ENCODE measurements around the gene HIF1A.

- TF ChIP-seq RCOR1 (conservative IDR thresholded peaks at IDR 0.05; ENCODE audit: low read depth, low read length) (no peak), EZH2 (IDR thresholded peaks at IDR 0.05; ENCODE audit: borderline replicate concordance, control insufficient read depth, low read depth, low read length) (no peak), MAX (IDR thresholded peaks at IDR 0.05; ENCODE audit: low read depth, low read length) (no peak), SUPT20H (IDR thresholded peaks at IDR 0.05; ENCODE audit: borderline replicate concordance, control insufficient read depth, low read depth, low read length) (no peak), POLR2A (IDR thresholded peaks at IDR 0.05; ENCODE audit: low read depth, low read length) (no peak), POLR2AphosphoS2 (IDR thresholded peaks at IDR 0.05; ENCODE audit: low read depth, low read length) (no peak), RAD21 (IDR thresholded peaks at IDR 0.05; ENCODE audit: insufficient read depth, low read depth, low read length) (no peak), SRF (IDR thresholded peaks at IDR 0.05; ENCODE audit: low read depth in 2 of 2, low read length in 2 of 2) (no peak), ATF2 (IDR thresholded peaks at IDR 0.05; ENCODE audit: low read length) (no peak), USF1 (IDR thresholded peaks at IDR 0.05; ENCODE audit: borderline replicate concordance, extremely low read length, insufficient read depth, low read depth, low read length) (no peak), NBN (IDR thresholded peaks at IDR 0.05) (no peak)
- TF ChIP-seq, protein P1, sequence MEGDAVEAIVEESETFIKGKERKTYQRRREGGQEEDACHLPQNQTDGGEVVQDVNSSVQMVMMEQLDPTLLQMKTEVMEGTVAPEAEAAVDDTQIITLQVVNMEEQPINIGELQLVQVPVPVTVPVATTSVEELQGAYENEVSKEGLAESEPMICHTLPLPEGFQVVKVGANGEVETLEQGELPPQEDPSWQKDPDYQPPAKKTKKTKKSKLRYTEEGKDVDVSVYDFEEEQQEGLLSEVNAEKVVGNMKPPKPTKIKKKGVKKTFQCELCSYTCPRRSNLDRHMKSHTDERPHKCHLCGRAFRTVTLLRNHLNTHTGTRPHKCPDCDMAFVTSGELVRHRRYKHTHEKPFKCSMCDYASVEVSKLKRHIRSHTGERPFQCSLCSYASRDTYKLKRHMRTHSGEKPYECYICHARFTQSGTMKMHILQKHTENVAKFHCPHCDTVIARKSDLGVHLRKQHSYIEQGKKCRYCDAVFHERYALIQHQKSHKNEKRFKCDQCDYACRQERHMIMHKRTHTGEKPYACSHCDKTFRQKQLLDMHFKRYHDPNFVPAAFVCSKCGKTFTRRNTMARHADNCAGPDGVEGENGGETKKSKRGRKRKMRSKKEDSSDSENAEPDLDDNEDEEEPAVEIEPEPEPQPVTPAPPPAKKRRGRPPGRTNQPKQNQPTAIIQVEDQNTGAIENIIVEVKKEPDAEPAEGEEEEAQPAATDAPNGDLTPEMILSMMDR (IDR thresholded peaks at IDR 0.05 in 2 of 3, conservative IDR thresholded peaks at IDR 0.05 in 1 of 3; ENCODE audit: control insufficient read depth in 2 of 3, extremely low read depth in 1 of 3, insufficient read depth in 1 of 3, low read depth in 3 of 3, low read length in 3 of 3) = no peak
Measured at GRCh38 chr14:61691495-61691894, 3.8 kb upstream of the HIF1A start.

All from GM12878 (cell line).